Measurements from ENCODE around the gene CLK2. TPM values are rescaled to one million over a fixed set of nuclear protein-coding genes. Genes with fewer than 3 reads are reported as not detected.

The CLK2 gene
- total and polyA plus RNA-seq, 2 of the 8 experiments (the other 6 are each of a cell fraction or from before 2014, with no cell fraction given) = 62.2 to 76.0 TPM

DNA sequence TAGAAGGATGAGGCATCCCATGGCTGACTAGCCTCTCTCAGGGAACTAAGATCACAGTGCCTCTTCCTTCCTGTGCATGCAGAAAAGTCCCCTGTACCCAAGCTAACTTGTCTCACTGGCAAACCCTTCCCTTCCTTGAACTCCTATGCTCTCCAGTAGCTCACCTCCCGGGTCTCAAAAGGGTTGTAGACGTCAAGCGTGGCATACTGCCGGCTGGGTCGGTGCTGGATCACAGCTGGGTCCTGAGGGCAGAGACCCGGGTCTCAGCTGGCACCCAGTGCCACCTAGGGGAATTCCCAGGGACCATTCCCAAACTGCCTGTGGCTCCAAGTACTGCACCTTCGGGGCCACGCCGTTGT, 11.8 kb downstream of the CLK2 start:
- H3K4me3 ChIP-seq (ENCODE audit: extremely low read depth in 1 of 4, insufficient read depth in 2 of 4, low read depth in 3 of 4, low read length in 4 of 4) = peak overlapping the region; percentile 71 to 89 (median 76)
- no peak overlapping the region; the same call in 1 of the 2 replicates for H2BK5ac ChIP-seq (ENCODE audit: low read depth, low read length)
- WGBS, 2 experiments (ENCODE audit: extremely low coverage in 1 of 2, insufficient coverage in 1 of 2, insufficient read length in 1 of 2, insufficient replicate concordance in 2 of 2, low coverage in 1 of 2, low lambda C conversion rate in 2 of 2, missing lambda C conversion rate in 1 of 2) = 8% methylated on average over 9 of the region's 9 CpGs; no CpG with 5 or more reads in 1 of the 2 experiments
- FAIRE-seq (no peak), DNase-seq (ENCODE audit: low read depth in 1 of 2, low spot score in 2 of 2) (no peak)
- peaks cover 0 to 14% of the 10 kb centered on the region in 2 experiments; a peak in 1 of 4 replicates for H3K79me2 ChIP-seq (ENCODE audit: control insufficient read depth in 1 of 2, insufficient read depth in 2 of 2, low read length in 2 of 2)
- H3K18ac ChIP-seq (ENCODE audit: extremely low read depth, low read length) = no peak overlapping the region
- H4K91ac ChIP-seq (replicated peaks; ENCODE audit: insufficient read length, low read length) = no peak overlapping the region
- H3K27ac ChIP-seq (ENCODE audit: low read depth, low read length) = no peak overlapping the region
- no peak overlapping the region for H3K4ac ChIP-seq (replicated peaks; ENCODE audit: insufficient read length, low read depth, low read length)
- H3K14ac ChIP-seq (ENCODE audit: insufficient read length) = no peak overlapping the region
- peaks cover 5% of the 10 kb centered on the region for H3K23me2 ChIP-seq (ENCODE audit: low read depth, low read length)
- peaks cover 0 to 2% of the 10 kb centered on the region in 2 experiments for H4K20me1 ChIP-seq (replicated peaks in 1 of 2; ENCODE audit: control insufficient read depth in 1 of 2, insufficient read depth in 2 of 2, low read length in 2 of 2)
- peaks cover 18 to 41% (median 36%) of the 10 kb centered on the region in 4 experiments for H3K36me3 ChIP-seq (ENCODE audit: control insufficient read depth in 2 of 4, insufficient read depth in 4 of 4, low read length in 3 of 4)
- H3K9me3 ChIP-seq (ENCODE audit: insufficient read depth in 2 of 2, low read depth in 1 of 2, low read length in 1 of 2) = no peaks in the 10 kb centered on the region
- no peaks in the 10 kb centered on the region for H3K27me3 ChIP-seq (replicated peaks in 1 of 4; ENCODE audit: control insufficient read depth in 3 of 4, extremely low read depth in 1 of 4, insufficient read depth in 3 of 4, low read length in 3 of 4)
- H3K23ac ChIP-seq (ENCODE audit: insufficient read length) = no peak overlapping the region
- no peak overlapping the region for H2BK15ac ChIP-seq (ENCODE audit: low read length)
- H2BK120ac ChIP-seq (replicated peaks; ENCODE audit: low read depth, low read length) = no peak overlapping the region
- peak overlapping the region; percentile 74 to 97 for H3K4me2 ChIP-seq (ENCODE audit: insufficient read depth in 1 of 2, low read depth in 2 of 2, low read length in 2 of 2)
- no peak overlapping the region for H2BK20ac ChIP-seq (ENCODE audit: low read length)
- no peak overlapping the region for H4K5ac ChIP-seq (ENCODE audit: insufficient read length, low read depth, low read length)
- peaks cover 0 to 8% (median 4%) of the 10 kb centered on the region in 4 experiments; a peak in 3 of 7 replicates for H3K4me1 ChIP-seq (replicated peaks in 1 of 4; ENCODE audit: control insufficient read depth in 3 of 4, insufficient read depth in 4 of 4, low read length in 3 of 4)
- no peak overlapping the region; the same call in 1 of the 2 replicates for H2AK5ac ChIP-seq (ENCODE audit: low read depth, low read length)
- peak overlapping the region; percentile 23; the same call in 1 of the 2 replicates for H2AFZ ChIP-seq (ENCODE audit: low read length)
- no peak overlapping the region for H4K8ac ChIP-seq (ENCODE audit: extremely low read depth, insufficient read depth, low read length)
- no peak for TF ChIP-seq POLR2AphosphoS5 (IDR thresholded peaks at IDR 0.05; ENCODE audit: low read depth, low read length)
- TF ChIP-seq, protein P1, sequence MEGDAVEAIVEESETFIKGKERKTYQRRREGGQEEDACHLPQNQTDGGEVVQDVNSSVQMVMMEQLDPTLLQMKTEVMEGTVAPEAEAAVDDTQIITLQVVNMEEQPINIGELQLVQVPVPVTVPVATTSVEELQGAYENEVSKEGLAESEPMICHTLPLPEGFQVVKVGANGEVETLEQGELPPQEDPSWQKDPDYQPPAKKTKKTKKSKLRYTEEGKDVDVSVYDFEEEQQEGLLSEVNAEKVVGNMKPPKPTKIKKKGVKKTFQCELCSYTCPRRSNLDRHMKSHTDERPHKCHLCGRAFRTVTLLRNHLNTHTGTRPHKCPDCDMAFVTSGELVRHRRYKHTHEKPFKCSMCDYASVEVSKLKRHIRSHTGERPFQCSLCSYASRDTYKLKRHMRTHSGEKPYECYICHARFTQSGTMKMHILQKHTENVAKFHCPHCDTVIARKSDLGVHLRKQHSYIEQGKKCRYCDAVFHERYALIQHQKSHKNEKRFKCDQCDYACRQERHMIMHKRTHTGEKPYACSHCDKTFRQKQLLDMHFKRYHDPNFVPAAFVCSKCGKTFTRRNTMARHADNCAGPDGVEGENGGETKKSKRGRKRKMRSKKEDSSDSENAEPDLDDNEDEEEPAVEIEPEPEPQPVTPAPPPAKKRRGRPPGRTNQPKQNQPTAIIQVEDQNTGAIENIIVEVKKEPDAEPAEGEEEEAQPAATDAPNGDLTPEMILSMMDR (IDR thresholded peaks at IDR 0.05; ENCODE audit: control extremely low read depth in 1 of 3, insufficient read depth in 1 of 3, low read depth in 1 of 3, low read length in 3 of 3) = peak in 1 of 3 experiments; percentile 15; a peak in 1 of 4 replicates
- peak overlapping the region; percentile 16 to 70 (median 50); a peak in 6 of 7 replicates for H3K9ac ChIP-seq (replicated peaks in 1 of 4; ENCODE audit: extremely low read depth in 1 of 4, low read depth in 3 of 4, low read length in 3 of 4)
- ChIA-PET CTCF (ENCODE audit: partially characterized antibody) (interaction anchor here (0.6 to 4.0 kb wide), 9 partner anchors 11 to 376 kb away, joined by 3 to 63 read pairs (median 5); no protein-coding TSS in a partner anchor), POLR2A (ENCODE audit: partially characterized antibody) (interaction anchor here (0.7 to 6.4 kb wide), 24 partner anchors 11 to 421 kb away, joined by 3 to 87 read pairs (median 5); partner anchors contain the start of genes CLK2, FDPS, HCN3 and RUSC1)
- no peak overlapping the region for H3K56ac ChIP-seq (replicated peaks; ENCODE audit: insufficient read length, low read depth, low read length)
- peaks cover 6% of the 10 kb centered on the region; the same call in 1 of the 2 replicates for H3K79me1 ChIP-seq (ENCODE audit: low read depth, low read length)
- H2BK12ac ChIP-seq (ENCODE audit: low read depth, low read length) = no peak overlapping the region

All from H1 (cell line).